ENCODE results near the gene ZNF474.

DNA sequence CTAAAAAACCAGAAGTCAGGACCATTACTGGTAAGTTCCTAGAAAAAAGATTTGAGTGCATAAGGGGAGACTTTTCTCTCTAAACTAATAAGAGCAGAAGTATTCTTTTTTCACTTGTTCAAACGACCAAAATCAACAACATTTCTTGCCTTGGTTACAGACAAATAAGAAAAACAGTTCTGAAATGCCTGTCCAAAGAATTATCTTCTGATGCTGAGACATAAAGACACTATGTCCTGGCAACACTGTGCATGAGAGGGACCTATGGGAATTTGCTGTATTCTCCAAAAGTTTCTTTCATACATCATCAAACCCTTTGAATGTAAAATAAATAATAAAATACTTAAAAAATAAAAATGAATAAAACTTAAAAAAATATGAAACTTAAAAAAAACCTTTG lies 50.4 kb downstream of the ZNF474 start:
- TF ChIP-seq, protein P1, sequence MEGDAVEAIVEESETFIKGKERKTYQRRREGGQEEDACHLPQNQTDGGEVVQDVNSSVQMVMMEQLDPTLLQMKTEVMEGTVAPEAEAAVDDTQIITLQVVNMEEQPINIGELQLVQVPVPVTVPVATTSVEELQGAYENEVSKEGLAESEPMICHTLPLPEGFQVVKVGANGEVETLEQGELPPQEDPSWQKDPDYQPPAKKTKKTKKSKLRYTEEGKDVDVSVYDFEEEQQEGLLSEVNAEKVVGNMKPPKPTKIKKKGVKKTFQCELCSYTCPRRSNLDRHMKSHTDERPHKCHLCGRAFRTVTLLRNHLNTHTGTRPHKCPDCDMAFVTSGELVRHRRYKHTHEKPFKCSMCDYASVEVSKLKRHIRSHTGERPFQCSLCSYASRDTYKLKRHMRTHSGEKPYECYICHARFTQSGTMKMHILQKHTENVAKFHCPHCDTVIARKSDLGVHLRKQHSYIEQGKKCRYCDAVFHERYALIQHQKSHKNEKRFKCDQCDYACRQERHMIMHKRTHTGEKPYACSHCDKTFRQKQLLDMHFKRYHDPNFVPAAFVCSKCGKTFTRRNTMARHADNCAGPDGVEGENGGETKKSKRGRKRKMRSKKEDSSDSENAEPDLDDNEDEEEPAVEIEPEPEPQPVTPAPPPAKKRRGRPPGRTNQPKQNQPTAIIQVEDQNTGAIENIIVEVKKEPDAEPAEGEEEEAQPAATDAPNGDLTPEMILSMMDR (IDR thresholded peaks at IDR 0.05): no peak
- no peak for TF ChIP-seq POLR2A (IDR thresholded peaks at IDR 0.05)
